Neural progenitor cell (in vitro differentiated cells): ENCODE results near the gene PRKAG2.

Experiments used
- CTCF ChIP-seq: fragments of 200-600 bp; sonication (generic); IDR thresholded peaks from 2 replicates; pipeline ENCODE4 v1.5.1; 2017; ENCODE audit warnings: antibody characterized with exemption, mild to moderate bottlenecking
- EZH2 ChIP-seq: fragments of 200-600 bp; sonication (generic); IDR thresholded peaks from 2 replicates; pipeline ENCODE4 v1.6.1; 2017; ENCODE audit warnings: antibody characterized with exemption, mild to moderate bottlenecking, moderate library complexity
- EZH2phosphoT487 ChIP-seq: fragments of 200-600 bp; sonication (generic); IDR thresholded peaks from 2 replicates; pipeline ENCODE4 v1.6.1; 2017; ENCODE audit warnings: antibody characterized with exemption

GRCh38 chr7:151724920-151725584, 151.9 kb downstream of the PRKAG2 start:
- TF ChIP-seq CTCF: no peak
- no peak for TF ChIP-seq EZH2phosphoT487
- no peak for TF ChIP-seq EZH2
